Prostate gland (tissue), 2 donors: ENCODE results near the gene ACOXL. TPM values are rescaled to one million over a fixed set of nuclear protein-coding genes. Genes with fewer than 3 reads are reported as not detected.

Experiments
- DNase-seq: peaks from one replicate; pipeline ENCODE4 v3.0.0-alpha.2; 2019; ENCODE audit warnings: low spot score
- H3K27ac ChIP-seq, 2 donors: fragments of 200-600 bp; sonication (generic); 2 replicates each; pipeline ENCODE4 v1.5.1; 2017 to 2019
- H3K27me3 ChIP-seq: fragments of 200-600 bp; sonication (generic); replicated peaks from 2 replicates; pipeline ENCODE4 v1.5.1; 2019; ENCODE audit not compliant: insufficient read depth
- H3K36me3 ChIP-seq, 2 donors: fragments of 200-600 bp; sonication (generic); 1 replicate in 1 of 2; 2 replicates in 1 of 2; pipeline versions ENCODE4 v1.5.1 to v1.8.1; 2017 to 2019
- H3K4me1 ChIP-seq: fragments of 200-600 bp; sonication (generic); replicated peaks from 2 replicates; pipeline ENCODE4 v1.5.1; 2019
- H3K4me3 ChIP-seq, 2 donors: fragments of 200-600 bp; sonication (generic); 2 replicates each; pipeline ENCODE4 v1.5.1; 2017 to 2019
- H3K9me3 ChIP-seq: fragments of 200-600 bp; sonication (generic); 2 replicates; pipeline ENCODE4 v1.5.1; 2017
- CTCF ChIP-seq, 4 experiments: fragments of 200-600 bp in 2 of 4; fragments of 450-650 bp in 2 of 4; sonication (generic) in 2 of 4; IDR thresholded peaks; 1 replicate in 3 of 4; 2 replicates in 1 of 4; pipeline ENCODE4 v1.5.1; 2016 to 2019; ENCODE audit warnings: antibody characterized with exemption in 4 of 4, mild to moderate bottlenecking in 2 of 4, moderate library complexity in 2 of 4
- POLR2A ChIP-seq: fragments of 450-650 bp; IDR thresholded peaks from one replicate; pipeline ENCODE4 v1.6.1; 2016; ENCODE audit warnings: antibody characterized with exemption, mild to moderate bottlenecking
- POLR2AphosphoS5 ChIP-seq: sonication (generic); formaldehyde crosslinking; IDR thresholded peaks from one replicate; pipeline ENCODE4 v1.6.1; 2017; ENCODE audit warnings: antibody characterized with exemption
- WGBS: methylation state at CpG from one replicate; pipeline ENCODE4 v1.1.5; 2018; 5-methylcytosine and 5-hydroxymethylcytosine counted together
- intact Hi-C: fragments of 100-400 bp; cut with DNase I; formaldehyde crosslinking; loops from one replicate; pipeline ENCODE4 v1.14.2; 2022
- total RNA-seq, 2 donors: library from RNA; depleted of rRNA; stranded (reverse); fragments of >200 nt; gene quantifications; one replicate each; pipeline ENCODE4 v1.1.0, GENCODE V29; 2016

The ACOXL gene
- total RNA-seq, 2 donors from 2014 or later: 8.0 to 8.3 TPM

GRCh38 chr2:110861616-110862260 is 129.4 kb downstream of the ACOXL start:
- TF ChIP-seq POLR2A: no peak
- TF ChIP-seq CTCF (IDR thresholded peaks at IDR 0.05): no peak
- TF ChIP-seq POLR2AphosphoS5: no peak
- DNase-seq: no peak

GRCh38 chr2:110863726-110864125 is 131.4 kb downstream of the ACOXL start:
- Histone ChIP-seq H3K4me1 (no peaks in the 10 kb centered on the region), H3K27ac (no peak overlapping the region), H3K27me3 (no peaks in the 10 kb centered on the region), H3K36me3 (no peaks in the 10 kb centered on the region), H3K9me3 (no peaks in the 10 kb centered on the region), H3K4me3 (no peak overlapping the region)
- 73% methylated on average over 2 of the region's 2 CpGs for WGBS
- no peak for DNase-seq
- TF ChIP-seq CTCF (IDR thresholded peaks at IDR 0.05) (no peak), POLR2AphosphoS5 (no peak), POLR2A (no peak)
- intact Hi-C loops: no loop called here

More at GRCh38 chr2:110861616-110862260, 129.4 kb downstream of the ACOXL start:
- no peaks in the 10 kb centered on the region for H3K27me3 ChIP-seq
- intact Hi-C loops: no loop called here
- H3K36me3 ChIP-seq: no peaks in the 10 kb centered on the region
- no peaks in the 10 kb centered on the region for H3K4me1 ChIP-seq
- H3K4me3 ChIP-seq: no peak overlapping the region
- WGBS: 78% methylated on average over 17 of the region's 17 CpGs
- no peaks in the 10 kb centered on the region for H3K9me3 ChIP-seq
- H3K27ac ChIP-seq: no peak overlapping the region

- WGBS: 92% methylated on average over 3 of the region's 3 CpGs
- intact Hi-C loops: no loop called here
Measured at GRCh38 chr2:110864176-110864575, 131.8 kb downstream of the ACOXL start.

GRCh38 chr2:110864731-110865130 is 132.4 kb downstream of the ACOXL start:
- DNase-seq: no peak
- Histone ChIP-seq H3K4me3 (no peak overlapping the region), H3K27me3 (no peaks in the 10 kb centered on the region), H3K36me3 (no peaks in the 10 kb centered on the region), H3K4me1 (no peaks in the 10 kb centered on the region), H3K27ac (no peak overlapping the region), H3K9me3 (no peaks in the 10 kb centered on the region)
- 97% methylated on average over 5 of the region's 5 CpGs for WGBS
- TF ChIP-seq POLR2A (no peak), POLR2AphosphoS5 (no peak), CTCF (IDR thresholded peaks at IDR 0.05) (no peak)
- intact Hi-C loops: no loop called here

More at GRCh38 chr2:110864176-110864575, 131.8 kb downstream of the ACOXL start:
- TF ChIP-seq POLR2A: no peak
- no peak for TF ChIP-seq CTCF (IDR thresholded peaks at IDR 0.05)
- TF ChIP-seq POLR2AphosphoS5: no peak
- DNase-seq: no peak
- no peaks in the 10 kb centered on the region for H3K9me3 ChIP-seq
- H3K27me3 ChIP-seq: no peaks in the 10 kb centered on the region
- no peaks in the 10 kb centered on the region for H3K36me3 ChIP-seq
- H3K27ac ChIP-seq: no peak overlapping the region
- H3K4me3 ChIP-seq: no peak overlapping the region
- H3K4me1 ChIP-seq: no peaks in the 10 kb centered on the region

DNA sequence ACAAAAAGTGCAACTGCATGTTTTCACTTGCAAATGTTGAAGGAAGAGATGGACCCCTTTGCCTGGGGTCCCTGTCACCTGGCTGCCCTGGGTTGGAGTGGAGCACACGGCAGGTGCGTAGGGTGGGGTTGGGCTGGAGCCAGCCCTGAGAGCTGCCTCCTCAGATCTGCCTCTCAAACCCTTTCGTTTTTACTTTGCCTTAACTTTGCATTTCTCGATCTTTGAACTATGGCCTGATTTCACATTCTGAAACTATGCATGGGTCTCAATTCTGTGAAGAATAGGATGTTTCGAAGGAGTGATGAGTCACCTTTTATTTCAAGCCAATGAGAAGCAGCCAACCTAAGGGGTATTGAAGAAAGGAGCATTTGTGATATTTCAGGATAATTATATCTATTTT is 132.8 kb downstream of the ACOXL start:
- intact Hi-C loops: no loop called here
- no peaks in the 10 kb centered on the region for H3K36me3 ChIP-seq

More for the DNA sequence above, 132.8 kb downstream of the ACOXL start:
- Histone ChIP-seq H3K27me3 (no peaks in the 10 kb centered on the region), H3K9me3 (no peaks in the 10 kb centered on the region), H3K4me1 (no peaks in the 10 kb centered on the region), H3K27ac (no peak overlapping the region), H3K4me3 (no peak overlapping the region)
- no peak for DNase-seq
- TF ChIP-seq POLR2A (no peak), POLR2AphosphoS5 (no peak), CTCF (IDR thresholded peaks at IDR 0.05) (no peak)
- 79% methylated on average over 5 of the region's 5 CpGs for WGBS
